Fibroblast of peridontal ligament (primary cell): ENCODE data around the gene DCTN3.

Experiments
- DNase-seq: peaks from one replicate; pipeline ENCODE4 v3.0.0-alpha.2; 2010; ENCODE audit errors: extremely low read depth

DCTN3 gene

GRCh38 chr9:34573599-34574325 lies 46.5 kb downstream of the DCTN3 start:
- DNase-seq, result no peak

- DNase-seq, result no peak
Observed at GRCh38 chr9:34572628-34573027, 47.7 kb downstream of the DCTN3 start.

- DNase-seq, result no peak
Observed at GRCh38 chr9:34572092-34572491, 48.2 kb downstream of the DCTN3 start.

GRCh38 chr9:34571481-34571810 lies 48.8 kb downstream of the DCTN3 start:
- no peak for DNase-seq

GRCh38 chr9:34570809-34571480 lies 49.4 kb downstream of the DCTN3 start:
- DNase-seq, result no peak

GRCh38 chr9:34570376-34570775 lies 49.9 kb downstream of the DCTN3 start:
- DNase-seq, result no peak

- no peak for DNase-seq
Observed at GRCh38 chr9:34568774-34569173, 51.5 kb downstream of the DCTN3 start.

GRCh38 chr9:34568133-34568532 lies 52.2 kb downstream of the DCTN3 start:
- DNase-seq, result no peak

- no peak for DNase-seq
Observed at GRCh38 chr9:34566972-34567371, 53.3 kb downstream of the DCTN3 start.

GRCh38 chr9:34566322-34566721 lies 54.0 kb downstream of the DCTN3 start:
- DNase-seq, result no peak

GRCh38 chr9:34565856-34566255 lies 54.4 kb downstream of the DCTN3 start:
- DNase-seq, result no peak

- no peak for DNase-seq
Observed at GRCh38 chr9:34564617-34565016, 55.7 kb downstream of the DCTN3 start.
